BE2C (cell line): Measurements from ENCODE around the gene ZNF785.

Experiments
- DNase-seq: peaks from one replicate; pipeline ENCODE4 v3.0.0-alpha.2; 2020
- H3K27me3 ChIP-seq: fragments of 250-450 bp; sonication (Bioruptor Pico); 2 replicates; pipeline ENCODE4 v1.5.1; 2020; ENCODE audit warnings: mild to moderate bottlenecking
- H3K36me3 ChIP-seq: fragments of 250-450 bp; sonication (Bioruptor Pico); 2 replicates; pipeline ENCODE4 v1.5.1; 2020; ENCODE audit warnings: mild to moderate bottlenecking
- H3K4me1 ChIP-seq: fragments of 250-450 bp; sonication (Bioruptor Pico); 2 replicates; pipeline ENCODE4 v1.5.1; 2020
- H3K4me3 ChIP-seq: 2 replicates; pipeline ENCODE4 v1.5.1; 2011; ENCODE audit warnings: low read depth, low read length
- H3K9me3 ChIP-seq: fragments of 250-450 bp; sonication (Bioruptor Pico); 2 replicates; pipeline ENCODE4 v1.5.1; 2020
- TF ChIP-seq, protein P1 (sequence below): IDR thresholded peaks from 2 replicates; pipeline ENCODE4 v1.5.1; 2012; ENCODE audit warnings: mild to moderate bottlenecking, low read depth, low read length

ZNF785 gene

DNA sequence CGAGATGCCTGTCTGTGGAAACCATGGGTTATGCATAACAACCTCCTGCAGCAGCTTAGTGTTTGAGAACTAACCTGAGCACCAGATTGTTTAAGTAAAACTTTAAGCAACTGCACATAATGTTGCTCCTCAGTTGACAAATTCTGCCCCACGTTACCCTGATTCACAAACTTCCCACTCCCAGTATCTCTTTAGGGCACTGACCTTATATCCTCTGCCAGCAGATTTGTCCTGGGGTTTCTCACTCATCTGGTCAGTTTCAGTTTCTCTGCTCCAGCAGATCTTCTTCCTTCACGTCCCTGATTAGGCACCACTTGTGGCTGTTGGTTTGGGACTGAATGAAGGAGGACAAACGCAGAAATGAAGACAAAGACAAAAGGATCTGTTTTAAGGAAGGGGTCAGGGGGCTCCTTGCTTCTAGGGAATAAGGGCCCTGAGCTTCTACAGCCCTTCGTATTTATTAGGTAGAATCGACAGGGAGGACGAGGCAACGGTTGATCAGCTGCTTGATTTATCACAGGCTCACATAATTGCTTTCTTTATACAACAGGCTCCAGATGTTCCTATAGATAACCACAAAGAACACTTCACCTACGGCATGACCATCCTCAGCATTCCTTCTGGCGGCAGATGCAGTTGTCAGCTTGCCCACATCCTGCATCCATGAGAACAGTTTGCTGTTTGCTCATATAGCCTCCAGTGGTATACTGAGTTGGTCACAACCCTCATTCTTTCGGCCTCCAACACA is 38.2 kb upstream of the ZNF785 start:
- no peak for DNase-seq

DNA sequence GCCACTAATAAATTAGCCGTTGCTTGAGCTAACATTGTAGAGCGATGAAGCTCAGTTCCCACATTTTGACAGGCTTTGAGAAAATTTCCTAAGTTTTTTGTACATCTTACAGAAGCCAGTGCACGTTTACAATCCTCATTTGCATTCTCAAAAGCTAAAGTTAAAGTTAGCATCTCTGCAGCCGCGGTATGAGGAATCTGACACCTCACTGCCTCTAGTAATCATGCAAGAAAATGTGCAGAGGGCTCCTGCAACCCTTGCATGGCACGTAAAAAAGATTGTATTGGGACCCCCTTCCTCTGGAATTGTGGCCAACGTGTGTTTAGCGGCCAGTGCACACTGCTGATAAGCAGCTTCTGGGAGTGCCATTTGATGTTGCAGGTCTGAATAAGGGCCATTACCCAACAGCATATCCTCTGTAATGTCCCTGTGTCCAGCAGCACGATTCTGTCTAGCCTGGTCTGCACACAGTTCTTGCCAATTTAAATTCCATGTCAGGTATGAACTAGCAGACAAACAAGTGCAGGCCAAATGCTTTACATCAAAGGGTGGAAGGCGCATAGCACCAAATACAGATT is 37.0 kb upstream of the ZNF785 start:
- Histone ChIP-seq H3K4me3 (no peak overlapping the region), H3K9me3 (no peaks in the 10 kb centered on the region), H3K36me3 (no peaks in the 10 kb centered on the region), H3K4me1 (no peaks in the 10 kb centered on the region; the same call in 1 of the 2 replicates), H3K27me3 (no peaks in the 10 kb centered on the region)
- DNase-seq = no peak
- TF ChIP-seq, protein P1, sequence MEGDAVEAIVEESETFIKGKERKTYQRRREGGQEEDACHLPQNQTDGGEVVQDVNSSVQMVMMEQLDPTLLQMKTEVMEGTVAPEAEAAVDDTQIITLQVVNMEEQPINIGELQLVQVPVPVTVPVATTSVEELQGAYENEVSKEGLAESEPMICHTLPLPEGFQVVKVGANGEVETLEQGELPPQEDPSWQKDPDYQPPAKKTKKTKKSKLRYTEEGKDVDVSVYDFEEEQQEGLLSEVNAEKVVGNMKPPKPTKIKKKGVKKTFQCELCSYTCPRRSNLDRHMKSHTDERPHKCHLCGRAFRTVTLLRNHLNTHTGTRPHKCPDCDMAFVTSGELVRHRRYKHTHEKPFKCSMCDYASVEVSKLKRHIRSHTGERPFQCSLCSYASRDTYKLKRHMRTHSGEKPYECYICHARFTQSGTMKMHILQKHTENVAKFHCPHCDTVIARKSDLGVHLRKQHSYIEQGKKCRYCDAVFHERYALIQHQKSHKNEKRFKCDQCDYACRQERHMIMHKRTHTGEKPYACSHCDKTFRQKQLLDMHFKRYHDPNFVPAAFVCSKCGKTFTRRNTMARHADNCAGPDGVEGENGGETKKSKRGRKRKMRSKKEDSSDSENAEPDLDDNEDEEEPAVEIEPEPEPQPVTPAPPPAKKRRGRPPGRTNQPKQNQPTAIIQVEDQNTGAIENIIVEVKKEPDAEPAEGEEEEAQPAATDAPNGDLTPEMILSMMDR = no peak

More for the DNA sequence above, 38.2 kb upstream of the ZNF785 start:
- Histone ChIP-seq H3K4me1 (no peaks in the 10 kb centered on the region; the same call in none of the 2 replicates), H3K27me3 (no peaks in the 10 kb centered on the region), H3K9me3 (no peaks in the 10 kb centered on the region), H3K4me3 (no peak overlapping the region), H3K36me3 (no peaks in the 10 kb centered on the region)
- TF ChIP-seq, protein P1 = no peak

DNA sequence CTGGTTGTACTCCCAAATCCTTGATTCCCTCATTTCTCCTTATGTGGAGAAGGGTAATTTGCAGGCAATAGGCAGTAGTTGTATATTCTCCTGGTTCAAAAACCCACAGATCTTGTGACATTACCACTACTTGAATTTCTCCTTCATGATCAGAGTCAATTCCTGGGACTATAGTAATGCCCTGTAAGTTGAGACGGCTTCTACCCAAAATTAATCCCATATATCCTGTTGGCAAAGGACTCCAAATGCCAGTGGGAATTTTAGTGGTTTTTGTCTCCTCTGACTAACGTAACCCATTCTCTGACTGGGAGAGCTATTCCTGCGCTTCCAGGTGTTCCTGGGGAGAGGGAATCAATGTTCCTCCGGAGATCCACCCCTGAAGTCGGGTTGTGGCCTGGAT is 36.3 kb upstream of the ZNF785 start:
- no peaks in the 10 kb centered on the region; the same call in 1 of the 2 replicates for H3K4me1 ChIP-seq
- H3K27me3 ChIP-seq = no peaks in the 10 kb centered on the region
- TF ChIP-seq, protein P1 = no peak
- H3K4me3 ChIP-seq = no peak overlapping the region
- H3K36me3 ChIP-seq = no peaks in the 10 kb centered on the region
- no peak for DNase-seq
- no peaks in the 10 kb centered on the region for H3K9me3 ChIP-seq

DNA sequence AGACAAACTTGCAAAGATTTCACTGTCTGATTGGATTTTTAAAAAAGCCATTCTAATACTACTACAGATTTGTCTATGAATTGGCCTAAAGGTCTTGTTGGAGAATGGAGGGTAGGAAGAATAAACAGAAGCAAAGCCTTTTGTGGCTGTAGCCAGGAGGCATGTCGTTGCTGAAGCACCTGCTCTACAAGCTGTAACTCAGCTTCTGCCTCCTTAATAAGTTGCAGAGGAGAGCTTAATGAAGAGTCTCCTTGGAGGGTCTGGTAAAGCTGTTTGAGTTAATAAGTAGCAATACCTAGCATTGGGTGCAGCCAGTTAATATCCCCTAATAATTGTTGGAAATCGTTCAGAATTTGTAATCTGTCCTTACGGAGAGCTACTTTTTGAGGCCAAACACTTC is 34.7 kb upstream of the ZNF785 start:
- H3K27me3 ChIP-seq = no peaks in the 10 kb centered on the region
- H3K36me3 ChIP-seq = no peaks in the 10 kb centered on the region
- peaks cover 6% of the 10 kb centered on the region for H3K4me1 ChIP-seq
- TF ChIP-seq, protein P1 = no peak
- no peaks in the 10 kb centered on the region for H3K9me3 ChIP-seq
- no peak overlapping the region for H3K4me3 ChIP-seq
- no peak for DNase-seq

DNA sequence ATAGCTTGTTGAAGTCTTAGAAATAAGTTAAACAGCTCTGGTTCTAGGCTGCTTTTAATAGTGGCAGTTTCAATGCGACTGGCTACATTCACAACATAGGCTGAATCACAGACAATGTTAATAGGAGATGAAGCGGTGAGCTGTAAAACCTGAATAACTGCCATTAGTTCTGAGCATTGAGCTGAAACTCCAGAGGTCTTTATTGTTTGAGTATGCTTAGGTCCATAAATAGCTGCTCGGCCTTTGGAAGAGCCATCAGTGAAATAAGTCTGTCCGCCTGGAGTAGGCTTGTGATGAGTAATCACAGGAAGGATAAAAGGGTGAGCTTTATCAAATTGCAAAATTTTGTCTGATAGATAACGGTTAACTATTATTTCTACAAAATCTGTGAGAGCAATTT is 34.1 kb upstream of the ZNF785 start:
- Histone ChIP-seq H3K36me3 (no peaks in the 10 kb centered on the region), H3K4me3 (no peak overlapping the region), H3K9me3 (no peaks in the 10 kb centered on the region), H3K4me1 (peaks cover 7% of the 10 kb centered on the region), H3K27me3 (no peaks in the 10 kb centered on the region)
- TF ChIP-seq, protein P1 = no peak
- DNase-seq = no peak

DNA sequence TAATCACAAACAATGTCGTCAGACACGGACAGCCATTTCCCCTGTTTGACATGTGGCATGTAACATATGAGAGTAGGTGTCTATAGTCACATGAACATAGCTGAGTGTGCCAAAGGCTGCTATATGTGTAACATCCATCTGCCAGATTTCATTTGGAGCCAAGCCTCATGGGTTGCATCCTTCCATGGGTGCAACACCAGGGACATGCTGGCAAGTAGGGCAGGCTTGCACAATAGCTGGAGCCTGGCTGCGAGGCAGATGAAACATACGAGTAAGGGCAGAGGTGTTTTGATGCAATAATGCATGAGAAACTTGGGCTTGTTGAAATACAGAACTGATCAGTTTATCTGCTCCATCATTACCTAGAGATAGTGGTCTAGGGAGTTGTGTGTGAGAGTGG is 33.7 kb upstream of the ZNF785 start:
- TF ChIP-seq, protein P1 = no peak
- no peak for DNase-seq
- no peaks in the 10 kb centered on the region for H3K36me3 ChIP-seq
- peaks cover 7% of the 10 kb centered on the region for H3K4me1 ChIP-seq
- H3K4me3 ChIP-seq = no peak overlapping the region
- H3K27me3 ChIP-seq = no peaks in the 10 kb centered on the region
- no peaks in the 10 kb centered on the region for H3K9me3 ChIP-seq
